GM23248 (cell line): Measurements from ENCODE around the gene RNF183.

ENCODE experiments used
- EZH2 ChIP-seq: fragments of 200-600 bp; sonication (generic); IDR thresholded peaks from 2 replicates; pipeline ENCODE4 v1.6.1; 2018; ENCODE audit warnings: antibody characterized with exemption, mild to moderate bottlenecking; ENCODE audit not compliant: insufficient read depth, poor library complexity, severe bottlenecking
- EZH2phosphoT487 ChIP-seq: fragments of 200-600 bp; sonication (generic); IDR thresholded peaks from 2 replicates; pipeline ENCODE4 v1.6.1; 2018; ENCODE audit warnings: antibody characterized with exemption, moderate library complexity, mild to moderate bottlenecking, low read depth; ENCODE audit not compliant: insufficient read depth

DNA sequence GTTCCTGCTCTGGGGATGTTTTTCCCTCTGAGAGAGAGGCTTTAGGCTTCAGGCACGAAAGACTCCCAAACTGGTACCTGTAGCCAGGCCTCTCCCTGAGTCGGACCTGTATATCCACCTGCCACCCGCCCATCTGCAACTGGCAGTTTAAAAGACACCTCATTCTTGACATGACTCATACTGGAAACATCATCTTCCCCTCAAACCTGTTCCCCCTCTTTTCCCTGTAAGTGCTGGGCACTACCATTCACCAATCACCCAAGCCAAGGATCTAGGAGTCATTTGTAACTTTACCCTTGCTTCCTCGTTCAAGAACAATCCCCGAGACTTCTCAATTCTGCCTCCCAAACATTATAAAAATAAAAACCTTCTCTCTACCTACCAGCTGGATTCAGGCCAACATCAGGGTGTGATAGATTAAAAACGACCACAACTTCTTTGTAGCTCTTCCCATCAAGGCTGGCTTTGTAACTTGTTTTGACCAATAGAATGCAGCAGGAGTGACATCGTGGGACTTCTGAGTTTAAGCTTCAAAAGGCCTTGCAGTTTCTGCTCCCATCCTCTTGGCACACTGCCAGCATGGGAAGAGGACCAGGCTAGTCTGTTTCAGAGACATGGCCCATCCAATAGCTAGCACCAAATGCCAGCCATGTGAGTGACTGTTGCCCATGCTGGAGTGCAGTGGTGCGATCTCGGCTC lies 38.7 kb upstream of the RNF183 start:
- TF ChIP-seq EZH2 (no peak), EZH2phosphoT487 (no peak)
